GM19324 (cell line): ENCODE data around the gene RASGRF2.
"Not testable (repeated sequence)": the region's sequence is repeated elsewhere in the genome, so short reads cannot be mapped to it uniquely, and the experiment has no call there.

Source experiments
- ATAC-seq: cut with Tn5 transposase; IDR thresholded peaks from one replicate; pipeline ENCODE4 v1.9.1; 2021; ENCODE audit warnings: mild to moderate bottlenecking, moderate library complexity; ENCODE audit not compliant: unreplicated experiment, low FRiP score

RASGRF2 gene

GRCh38 chr5:81020478-81021167, 60.5 kb downstream of the RASGRF2 start:
- ATAC-seq: no peak

GRCh38 chr5:81021486-81021885, 61.3 kb downstream of the RASGRF2 start:
- ATAC-seq: no peak

GRCh38 chr5:81021951-81022687, 62.0 kb downstream of the RASGRF2 start:
- ATAC-seq: no peak

DNA sequence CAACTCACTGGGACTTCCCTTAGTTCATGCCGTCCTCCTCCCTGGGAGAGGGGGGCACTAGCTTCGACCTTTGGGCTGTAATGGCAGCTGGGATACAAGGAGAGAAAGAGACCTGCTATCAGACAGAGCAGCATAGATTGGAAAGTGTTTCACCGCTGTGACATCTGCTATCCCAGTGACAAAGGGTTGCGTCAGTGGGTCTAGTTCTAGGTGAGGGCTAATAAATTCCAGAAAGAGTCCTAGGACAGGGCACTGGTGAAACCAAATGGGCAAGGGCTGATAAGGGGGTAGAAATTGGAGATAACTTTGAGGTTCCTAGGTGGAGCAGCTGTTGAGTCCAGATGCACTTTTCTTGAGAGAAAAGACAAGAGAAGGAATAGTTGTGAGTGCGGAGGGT, 62.5 kb downstream of the RASGRF2 start:
- no peak for ATAC-seq

DNA sequence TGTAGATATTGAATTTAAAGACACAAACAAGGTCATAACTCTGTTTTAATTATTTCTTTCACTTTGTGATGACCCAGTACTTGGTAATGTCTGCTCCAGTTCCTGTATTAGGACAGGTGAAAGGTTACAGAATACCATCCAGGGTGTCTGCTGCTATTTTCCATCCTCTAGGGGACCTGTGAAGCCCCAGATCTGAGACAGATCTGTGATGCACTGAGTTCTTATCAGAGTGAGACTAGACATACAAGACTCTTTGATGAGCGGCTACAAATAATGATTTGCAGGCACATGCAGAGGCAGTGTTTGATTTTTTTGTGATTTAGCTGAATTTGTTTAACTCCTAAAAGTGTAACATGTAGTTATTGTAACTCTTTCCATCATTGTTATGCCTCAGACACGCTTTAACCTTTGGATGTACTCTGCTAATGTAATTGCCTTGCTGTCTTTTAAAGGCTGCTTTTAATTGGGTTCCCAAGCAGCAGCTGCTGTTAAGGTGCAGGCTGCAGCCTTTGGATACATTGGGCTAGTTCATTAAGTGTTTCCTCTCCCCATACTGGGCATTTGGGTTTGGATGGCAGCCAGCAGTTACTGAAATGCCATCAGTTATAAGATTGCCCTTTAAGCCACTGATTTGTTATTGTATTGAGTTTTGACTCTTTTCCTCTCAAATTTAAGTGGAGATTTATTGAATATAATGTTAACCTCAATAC, 63.3 kb downstream of the RASGRF2 start:
- ATAC-seq: no peak

DNA sequence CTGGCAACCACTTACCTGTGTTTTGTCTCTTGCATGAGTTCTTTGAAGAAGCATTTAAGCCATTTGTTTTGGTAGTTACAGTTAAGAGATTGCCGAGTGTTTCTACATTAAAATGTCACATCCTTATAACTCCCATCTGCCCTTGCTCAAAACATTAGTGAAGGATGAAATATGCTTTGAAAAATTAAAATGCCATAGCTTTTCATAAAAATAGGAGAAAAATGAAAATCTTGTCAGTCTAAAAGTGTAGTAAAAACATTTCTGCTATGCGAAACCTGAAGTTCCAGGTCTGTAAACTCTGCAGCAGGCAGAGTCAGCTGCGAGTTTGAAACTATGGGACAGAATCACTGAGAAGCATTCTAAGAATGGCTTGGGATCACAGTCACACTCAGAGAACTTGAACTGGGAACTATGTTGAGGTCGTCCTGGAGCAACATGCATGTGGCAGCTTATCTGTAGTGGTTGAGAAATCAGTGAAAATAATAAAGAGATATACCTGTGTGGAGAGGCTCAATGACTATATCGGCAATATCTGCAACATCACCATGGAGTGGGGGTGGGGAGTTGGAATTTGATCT, 67.4 kb downstream of the RASGRF2 start:
- ATAC-seq: no peak

GRCh38 chr5:81028888-81029287, 68.7 kb downstream of the RASGRF2 start:
- ATAC-seq: not testable (repeated sequence)

GRCh38 chr5:81029736-81030135, 69.6 kb downstream of the RASGRF2 start:
- not testable (repeated sequence) for ATAC-seq

GRCh38 chr5:81030236-81031034, 70.3 kb downstream of the RASGRF2 start:
- not testable (repeated sequence) for ATAC-seq

DNA sequence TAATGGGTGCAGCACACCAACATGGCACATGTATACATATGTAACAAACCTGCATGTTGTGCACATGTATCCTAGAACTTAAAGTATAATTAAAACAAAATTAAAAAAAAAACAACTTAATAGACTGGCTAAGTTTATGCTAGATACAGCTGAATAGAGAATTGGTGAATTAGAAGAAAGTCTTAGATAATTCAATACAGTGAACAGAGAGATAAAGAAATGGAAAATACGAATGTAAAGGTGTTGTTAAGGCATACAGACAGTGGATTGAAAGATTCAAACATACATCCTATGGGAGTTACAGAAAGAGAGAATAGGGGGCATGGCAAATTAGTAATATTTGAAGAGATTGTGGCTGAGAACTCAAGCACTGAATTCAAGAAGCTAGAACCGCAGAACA, 75.4 kb downstream of the RASGRF2 start:
- no peak for ATAC-seq

GRCh38 chr5:81038495-81038894, 78.3 kb downstream of the RASGRF2 start:
- no peak for ATAC-seq

DNA sequence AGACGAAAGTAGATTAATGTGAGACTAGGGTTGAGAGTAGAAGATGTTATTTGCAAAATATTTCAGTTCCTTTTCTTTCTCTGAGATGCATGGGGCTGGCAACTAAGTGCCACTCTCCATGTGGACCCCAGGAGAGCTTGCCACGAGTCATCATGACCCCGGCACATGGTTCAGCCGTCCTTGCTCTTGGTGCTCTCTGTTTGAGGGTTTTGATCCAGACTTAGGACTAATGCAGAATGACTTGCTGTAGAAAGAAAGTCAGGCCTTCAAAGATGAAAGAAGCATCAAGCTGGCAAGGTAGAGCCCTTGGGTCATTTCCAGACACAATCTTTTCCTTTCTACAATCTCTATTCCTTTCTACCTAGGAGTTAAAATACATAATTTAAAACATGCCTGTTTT, 84.7 kb downstream of the RASGRF2 start:
- ATAC-seq: no peak

GRCh38 chr5:81045389-81045807, 85.2 kb downstream of the RASGRF2 start:
- ATAC-seq: no peak

DNA sequence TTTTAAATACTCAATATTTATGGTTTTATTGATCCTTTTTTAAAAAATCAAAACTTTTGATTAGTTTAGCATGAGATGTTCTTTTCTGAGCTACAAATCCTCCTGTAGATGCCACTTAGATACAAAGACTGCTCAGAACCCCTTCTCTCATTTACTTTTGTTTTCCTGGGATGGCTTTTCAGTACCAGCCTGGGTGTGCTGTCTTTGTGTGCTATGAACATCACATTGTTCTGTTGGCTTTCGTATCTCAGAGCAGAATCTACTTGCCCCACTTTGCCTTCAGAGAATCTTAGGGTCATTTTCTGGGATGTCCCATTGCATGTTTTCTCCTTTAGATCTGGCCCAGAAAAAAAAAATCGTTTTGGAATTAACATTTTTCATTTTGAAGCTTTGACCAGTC, 85.9 kb downstream of the RASGRF2 start:
- no peak for ATAC-seq

GRCh38 chr5:81052325-81052724, 92.2 kb downstream of the RASGRF2 start:
- no peak for ATAC-seq

DNA sequence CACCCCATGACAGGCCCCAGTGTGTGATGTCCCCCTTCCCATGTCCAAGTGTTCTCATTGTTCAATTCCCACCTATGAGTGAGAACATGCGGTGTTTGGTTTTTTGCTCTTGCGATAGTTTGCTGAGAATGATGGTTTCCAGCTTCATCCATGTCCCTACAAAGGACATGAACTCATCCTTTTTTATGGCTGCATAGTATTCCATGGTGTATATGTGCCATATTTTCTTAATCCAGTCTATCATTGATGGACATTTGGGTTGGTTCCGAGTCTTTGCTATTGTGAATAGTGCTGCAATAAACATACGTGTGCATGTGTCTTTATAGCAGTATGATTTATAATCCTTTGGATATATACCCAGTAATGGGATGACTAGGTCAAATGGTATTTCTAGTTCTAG, 93.1 kb downstream of the RASGRF2 start:
- ATAC-seq: not testable (repeated sequence)

- ATAC-seq: no peak
Measured at GRCh38 chr5:81058121-81058520, 98.0 kb downstream of the RASGRF2 start.

- no peak for ATAC-seq
Measured at GRCh38 chr5:81065492-81065891, 105.3 kb downstream of the RASGRF2 start.

GRCh38 chr5:81066102-81066501, 105.9 kb downstream of the RASGRF2 start:
- ATAC-seq: no peak

GRCh38 chr5:81067406-81067805, 107.2 kb downstream of the RASGRF2 start:
- ATAC-seq: no peak
